Measurements from ENCODE around the gene LRRK1.

DNA sequence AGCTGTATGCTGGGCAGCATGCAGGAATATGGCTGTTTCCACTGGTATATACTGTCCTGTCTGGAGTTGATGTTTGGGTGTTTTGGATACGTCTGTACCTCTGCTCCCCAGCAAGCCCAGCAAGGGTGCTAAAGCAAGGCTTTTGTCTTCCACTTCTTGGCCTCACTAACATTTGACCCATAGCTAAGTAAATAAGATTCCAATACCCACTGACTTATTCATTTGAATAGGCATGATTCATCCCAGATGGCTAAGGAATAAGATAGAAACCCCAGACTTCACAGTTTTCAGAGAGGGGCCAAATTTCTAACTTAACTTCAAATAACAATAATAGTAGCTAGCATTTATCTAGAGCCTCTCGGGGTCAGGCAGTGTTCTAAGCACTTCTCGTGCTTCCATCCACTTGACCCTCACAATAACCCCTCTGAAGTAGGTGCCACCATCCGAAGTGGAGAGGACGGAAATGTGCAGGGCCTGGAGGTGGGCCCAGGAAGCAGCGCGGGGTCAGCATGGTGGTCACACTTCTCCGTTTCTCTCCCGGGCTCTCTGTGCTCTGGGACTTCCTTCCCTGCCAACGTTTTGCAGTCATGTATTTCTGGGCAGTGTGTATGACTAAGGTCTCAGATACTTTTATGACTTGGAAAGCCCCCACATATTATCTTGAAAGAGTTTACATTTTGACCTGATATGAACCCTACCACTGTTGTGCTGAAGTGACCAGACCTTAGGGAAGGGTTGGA is 39.3 kb downstream of the LRRK1 start:
- TF ChIP-seq, protein P1, sequence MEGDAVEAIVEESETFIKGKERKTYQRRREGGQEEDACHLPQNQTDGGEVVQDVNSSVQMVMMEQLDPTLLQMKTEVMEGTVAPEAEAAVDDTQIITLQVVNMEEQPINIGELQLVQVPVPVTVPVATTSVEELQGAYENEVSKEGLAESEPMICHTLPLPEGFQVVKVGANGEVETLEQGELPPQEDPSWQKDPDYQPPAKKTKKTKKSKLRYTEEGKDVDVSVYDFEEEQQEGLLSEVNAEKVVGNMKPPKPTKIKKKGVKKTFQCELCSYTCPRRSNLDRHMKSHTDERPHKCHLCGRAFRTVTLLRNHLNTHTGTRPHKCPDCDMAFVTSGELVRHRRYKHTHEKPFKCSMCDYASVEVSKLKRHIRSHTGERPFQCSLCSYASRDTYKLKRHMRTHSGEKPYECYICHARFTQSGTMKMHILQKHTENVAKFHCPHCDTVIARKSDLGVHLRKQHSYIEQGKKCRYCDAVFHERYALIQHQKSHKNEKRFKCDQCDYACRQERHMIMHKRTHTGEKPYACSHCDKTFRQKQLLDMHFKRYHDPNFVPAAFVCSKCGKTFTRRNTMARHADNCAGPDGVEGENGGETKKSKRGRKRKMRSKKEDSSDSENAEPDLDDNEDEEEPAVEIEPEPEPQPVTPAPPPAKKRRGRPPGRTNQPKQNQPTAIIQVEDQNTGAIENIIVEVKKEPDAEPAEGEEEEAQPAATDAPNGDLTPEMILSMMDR (conservative IDR thresholded peaks at IDR 0.05; ENCODE audit: low read depth, low read length), result no peak
- TF ChIP-seq RFX5 (IDR thresholded peaks at IDR 0.05; ENCODE audit: low read depth, low read length), result no peak
